Nephron progenitor cell (in vitro differentiated cells): ENCODE results near the gene NT5C1A.

Experiments
- DNase-seq: peaks from one replicate; pipeline ENCODE4 v3.0.0; 2021
- H3K27ac Mint-ChIP-seq: 2 replicates; pipeline ENCODE4 v1.8.0; 2021; ENCODE audit warnings: mild to moderate bottlenecking, moderate library complexity, mixed read lengths
- H3K27me3 Mint-ChIP-seq: 2 replicates; pipeline ENCODE4 v1.8.0; 2021; ENCODE audit warnings: mild to moderate bottlenecking, low read depth, mixed read lengths; ENCODE audit not compliant: poor library complexity
- H3K36me3 Mint-ChIP-seq: 2 replicates; pipeline ENCODE4 v1.8.0; 2021; ENCODE audit warnings: low read depth, mixed read lengths
- H3K4me1 Mint-ChIP-seq: 2 replicates; pipeline ENCODE4 v1.8.0; 2021; ENCODE audit warnings: mixed read lengths
- H3K4me3 Mint-ChIP-seq: 2 replicates; pipeline ENCODE4 v1.8.0; 2021; ENCODE audit warnings: mild to moderate bottlenecking, moderate library complexity, mixed read lengths
- H3K9me3 Mint-ChIP-seq: 2 replicates; pipeline ENCODE4 v1.8.0; 2021; ENCODE audit warnings: mild to moderate bottlenecking, moderate library complexity, mixed read lengths
- TF ChIP-seq, protein P1 (sequence below): fragments of 200-600 bp; sonication (generic); IDR thresholded peaks from 2 replicates; pipeline ENCODE4 v1.5.0; 2021; ENCODE audit warnings: antibody characterized with exemption

Gene NT5C1A

DNA sequence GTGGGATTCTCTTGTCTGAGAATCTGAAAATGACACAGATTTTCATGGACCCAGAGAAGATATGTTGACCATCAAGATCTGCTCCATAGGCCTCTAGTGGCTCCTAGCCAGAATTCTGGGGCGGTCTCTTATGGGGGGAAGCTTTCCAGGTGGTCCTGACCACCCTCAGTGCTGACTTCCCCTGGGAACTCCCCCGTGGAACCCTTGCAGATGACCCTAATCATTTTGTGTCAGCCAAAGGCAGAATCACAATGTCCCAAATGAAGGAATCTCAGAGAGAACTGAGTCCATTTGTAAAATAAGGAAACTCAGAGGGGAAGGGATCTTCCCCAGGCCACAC is 36.1 kb downstream of the NT5C1A start:
- Mint-ChIP-seq H3K4me3 (peak overlapping the region; percentile 59), H3K27me3 (peaks cover 12% of the 10 kb centered on the region), H3K9me3 (no peaks in the 10 kb centered on the region), H3K4me1 (peaks cover 82% of the 10 kb centered on the region), H3K27ac (peak overlapping the region; percentile 6), H3K36me3 (peaks cover 9% of the 10 kb centered on the region)
- TF ChIP-seq, protein P1, sequence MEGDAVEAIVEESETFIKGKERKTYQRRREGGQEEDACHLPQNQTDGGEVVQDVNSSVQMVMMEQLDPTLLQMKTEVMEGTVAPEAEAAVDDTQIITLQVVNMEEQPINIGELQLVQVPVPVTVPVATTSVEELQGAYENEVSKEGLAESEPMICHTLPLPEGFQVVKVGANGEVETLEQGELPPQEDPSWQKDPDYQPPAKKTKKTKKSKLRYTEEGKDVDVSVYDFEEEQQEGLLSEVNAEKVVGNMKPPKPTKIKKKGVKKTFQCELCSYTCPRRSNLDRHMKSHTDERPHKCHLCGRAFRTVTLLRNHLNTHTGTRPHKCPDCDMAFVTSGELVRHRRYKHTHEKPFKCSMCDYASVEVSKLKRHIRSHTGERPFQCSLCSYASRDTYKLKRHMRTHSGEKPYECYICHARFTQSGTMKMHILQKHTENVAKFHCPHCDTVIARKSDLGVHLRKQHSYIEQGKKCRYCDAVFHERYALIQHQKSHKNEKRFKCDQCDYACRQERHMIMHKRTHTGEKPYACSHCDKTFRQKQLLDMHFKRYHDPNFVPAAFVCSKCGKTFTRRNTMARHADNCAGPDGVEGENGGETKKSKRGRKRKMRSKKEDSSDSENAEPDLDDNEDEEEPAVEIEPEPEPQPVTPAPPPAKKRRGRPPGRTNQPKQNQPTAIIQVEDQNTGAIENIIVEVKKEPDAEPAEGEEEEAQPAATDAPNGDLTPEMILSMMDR: no peak
- no peak for DNase-seq

DNA sequence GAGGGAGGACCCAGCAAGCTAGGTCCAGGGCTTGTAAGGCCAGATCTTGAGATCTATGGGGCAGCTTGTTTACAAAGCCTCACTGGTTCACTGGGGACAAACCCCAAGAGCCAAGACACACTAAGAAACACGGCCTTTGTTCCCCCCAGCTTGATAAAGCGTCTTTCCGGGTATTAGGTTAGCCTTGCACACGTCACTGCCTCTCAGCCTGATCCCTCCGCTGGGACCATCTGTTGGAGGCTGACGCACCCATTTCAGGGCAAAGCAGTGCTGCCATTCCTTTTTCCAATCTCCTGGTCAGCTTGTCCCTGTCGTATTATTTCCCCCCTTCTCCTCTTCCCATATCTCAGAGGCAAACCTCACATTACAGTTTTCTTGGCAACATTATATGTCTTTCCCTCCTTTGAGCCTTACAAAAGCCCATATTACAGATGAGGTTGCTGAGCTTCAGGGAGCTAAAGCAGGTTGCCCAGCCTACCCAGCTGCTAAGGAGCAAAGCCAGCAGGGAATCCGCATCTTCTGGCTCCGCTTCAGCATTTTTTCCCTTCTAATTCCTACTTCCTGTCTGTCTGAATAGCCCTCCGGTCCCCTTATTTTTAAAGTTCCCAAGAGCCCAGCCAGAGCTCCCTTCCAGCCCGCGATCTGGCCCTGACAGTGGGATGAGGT is 36.6 kb downstream of the NT5C1A start:
- H3K36me3 Mint-ChIP-seq: peaks cover 14% of the 10 kb centered on the region
- peaks cover 86% of the 10 kb centered on the region for H3K4me1 Mint-ChIP-seq
- peak overlapping the region; percentile 59 for H3K4me3 Mint-ChIP-seq
- DNase-seq: no peak
- H3K27ac Mint-ChIP-seq: peak overlapping the region; percentile 6
- TF ChIP-seq, protein P1: no peak
- peaks cover 7% of the 10 kb centered on the region for H3K27me3 Mint-ChIP-seq
- H3K9me3 Mint-ChIP-seq: no peaks in the 10 kb centered on the region

DNA sequence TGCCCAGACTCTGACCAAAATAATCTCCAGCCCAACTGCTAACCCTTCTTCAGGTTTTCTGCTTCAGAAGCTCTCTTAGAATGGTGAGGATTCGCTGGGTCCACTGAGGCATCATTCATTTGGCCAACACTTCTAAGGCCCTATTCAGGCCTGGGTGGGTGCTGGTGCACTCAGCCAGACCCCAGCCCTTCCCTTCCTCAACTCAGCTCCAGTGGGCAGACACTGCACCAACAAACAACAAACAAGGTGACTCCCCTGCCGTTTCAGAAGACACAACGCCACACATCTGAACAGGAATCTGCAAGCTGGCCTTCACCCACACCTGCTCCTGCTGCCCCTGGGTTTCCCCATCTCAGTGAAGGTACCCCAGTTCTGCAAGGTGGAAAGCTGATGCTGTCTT is 38.5 kb downstream of the NT5C1A start:
- peak overlapping the region; percentile 93 for H3K27ac Mint-ChIP-seq

DNA sequence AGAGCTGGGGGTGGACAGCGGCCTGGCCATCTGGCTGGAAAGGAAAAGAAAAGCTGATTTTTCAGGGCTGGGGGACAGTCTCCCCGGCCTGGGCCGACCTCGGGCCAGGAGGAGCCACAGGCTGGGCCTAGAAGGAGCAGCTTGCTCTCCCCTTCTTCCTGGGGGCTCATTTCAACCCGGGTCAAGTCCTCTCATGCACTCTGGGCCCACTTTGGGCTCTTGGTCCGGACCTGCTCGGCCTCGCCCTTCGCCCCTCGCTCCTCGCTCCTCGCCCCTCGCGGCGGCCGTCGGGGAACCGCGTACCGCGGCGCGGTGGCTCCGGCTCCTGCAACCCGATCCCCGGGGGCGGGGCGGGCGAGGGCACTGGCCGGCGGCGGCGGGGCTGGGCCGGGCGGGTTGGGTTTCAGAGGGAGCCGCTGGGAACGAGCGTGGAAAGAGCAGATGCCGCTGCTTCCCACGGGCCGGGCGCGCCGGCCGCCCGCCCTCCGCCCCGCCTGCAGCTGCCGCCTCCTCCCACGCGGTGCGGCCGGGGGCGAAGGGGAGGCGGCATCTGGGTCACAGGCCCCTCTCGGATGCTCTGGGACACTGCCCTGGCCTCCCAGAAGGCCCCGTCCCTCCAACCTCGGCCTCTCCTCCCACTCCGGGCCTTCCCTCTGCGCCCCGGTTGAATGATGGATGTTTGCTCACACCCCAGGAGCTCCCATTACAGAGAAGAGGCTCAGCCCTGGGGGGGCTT is 39.1 kb downstream of the NT5C1A start:
- Mint-ChIP-seq H3K9me3 (no peaks in the 10 kb centered on the region), H3K4me3 (peak overlapping the region; percentile 57), H3K27me3 (peaks cover 2% of the 10 kb centered on the region), H3K27ac (peak overlapping the region; percentile 93), H3K4me1 (peaks cover 72% of the 10 kb centered on the region), H3K36me3 (peaks cover 36% of the 10 kb centered on the region)
- peak; percentile 95 for DNase-seq
- TF ChIP-seq, protein P1: no peak

More for the DNA sequence above, 38.5 kb downstream of the NT5C1A start:
- peak overlapping the region; percentile 57 for H3K4me3 Mint-ChIP-seq
- peaks cover 78% of the 10 kb centered on the region for H3K4me1 Mint-ChIP-seq
- peaks cover 32% of the 10 kb centered on the region for H3K36me3 Mint-ChIP-seq
- no peak for DNase-seq
- TF ChIP-seq, protein P1: no peak
- peaks cover 4% of the 10 kb centered on the region for H3K27me3 Mint-ChIP-seq
- no peaks in the 10 kb centered on the region for H3K9me3 Mint-ChIP-seq

DNA sequence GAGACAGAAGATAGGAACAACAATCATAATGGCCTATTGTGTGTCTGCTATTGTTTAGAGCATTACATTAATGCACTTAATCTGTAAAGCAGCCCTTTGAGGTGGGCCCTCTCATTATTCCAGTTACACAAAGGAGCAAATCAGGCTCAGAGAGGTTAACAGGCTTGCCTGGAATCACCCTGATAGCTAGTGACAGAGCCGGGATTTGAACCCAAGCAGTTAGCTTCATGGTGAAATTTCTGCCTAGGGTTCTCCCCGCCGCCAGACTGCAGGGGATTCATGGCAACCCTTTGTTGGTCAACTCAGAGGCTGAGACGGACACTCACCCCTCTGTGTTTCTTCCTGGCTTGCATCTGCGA is 39.6 kb downstream of the NT5C1A start:
- H3K9me3 Mint-ChIP-seq: no peaks in the 10 kb centered on the region
- H3K4me1 Mint-ChIP-seq: peaks cover 66% of the 10 kb centered on the region
- no peaks in the 10 kb centered on the region for H3K27me3 Mint-ChIP-seq
- peak overlapping the region; percentile 82 for H3K27ac Mint-ChIP-seq
- TF ChIP-seq, protein P1: no peak
- DNase-seq: no peak
- H3K4me3 Mint-ChIP-seq: peak overlapping the region; percentile 38
- H3K36me3 Mint-ChIP-seq: peaks cover 41% of the 10 kb centered on the region
